HL-60 (cell line): ENCODE data around the gene TMEM198.
A peak's percentile ranks its signal among the peaks of the same experiment; 100 is the strongest.

Experiments used
- TF ChIP-seq, protein P1 (sequence below): IDR thresholded peaks from one replicate; pipeline ENCODE4 v1.5.1; 2011; ENCODE audit warnings: low read length, control low read depth, inconsistent platforms; ENCODE audit not compliant: insufficient read depth
- TF ChIP-seq, protein P2 (sequence below): IDR thresholded peaks from 2 replicates; pipeline ENCODE4 v1.6.1; 2012; ENCODE audit warnings: low read depth; ENCODE audit not compliant: insufficient replicate concordance

DNA sequence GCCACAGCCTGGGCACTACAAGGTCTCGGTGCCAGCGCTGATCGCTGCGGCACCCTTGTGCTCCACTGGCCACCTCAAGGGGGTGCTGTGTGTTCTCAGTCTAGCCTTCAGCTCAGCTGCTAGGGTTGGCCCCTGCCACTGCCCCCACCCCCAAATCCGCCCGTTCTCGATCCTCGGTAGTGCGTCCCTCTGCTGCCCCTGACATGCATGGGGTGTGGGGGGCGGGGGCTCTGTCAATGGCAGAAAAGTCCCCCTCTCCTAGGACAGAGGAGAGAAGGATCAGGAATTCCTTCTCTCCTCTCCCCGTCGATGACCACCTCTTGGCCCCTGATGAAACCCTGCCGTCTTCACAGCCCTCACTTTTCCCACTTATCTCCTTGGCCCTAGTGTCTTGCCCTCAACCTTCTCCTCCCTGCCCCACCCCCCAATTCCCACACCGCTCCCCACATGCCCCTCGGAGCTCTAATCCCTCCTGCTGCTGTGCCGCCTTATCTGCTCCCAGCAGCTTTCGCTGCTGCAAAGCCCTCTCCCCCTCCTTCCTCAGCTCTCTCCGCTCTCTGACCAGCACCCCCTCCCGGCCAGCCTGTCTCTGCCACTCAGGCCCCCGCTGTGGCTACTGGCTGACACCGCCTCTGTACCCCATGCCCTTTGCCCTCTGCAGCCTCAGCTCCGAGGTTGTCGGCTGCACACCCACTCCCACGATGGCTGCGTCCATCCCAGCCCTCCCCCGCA is 33.9 kb upstream of the TMEM198 start:
- TF ChIP-seq, protein P1, sequence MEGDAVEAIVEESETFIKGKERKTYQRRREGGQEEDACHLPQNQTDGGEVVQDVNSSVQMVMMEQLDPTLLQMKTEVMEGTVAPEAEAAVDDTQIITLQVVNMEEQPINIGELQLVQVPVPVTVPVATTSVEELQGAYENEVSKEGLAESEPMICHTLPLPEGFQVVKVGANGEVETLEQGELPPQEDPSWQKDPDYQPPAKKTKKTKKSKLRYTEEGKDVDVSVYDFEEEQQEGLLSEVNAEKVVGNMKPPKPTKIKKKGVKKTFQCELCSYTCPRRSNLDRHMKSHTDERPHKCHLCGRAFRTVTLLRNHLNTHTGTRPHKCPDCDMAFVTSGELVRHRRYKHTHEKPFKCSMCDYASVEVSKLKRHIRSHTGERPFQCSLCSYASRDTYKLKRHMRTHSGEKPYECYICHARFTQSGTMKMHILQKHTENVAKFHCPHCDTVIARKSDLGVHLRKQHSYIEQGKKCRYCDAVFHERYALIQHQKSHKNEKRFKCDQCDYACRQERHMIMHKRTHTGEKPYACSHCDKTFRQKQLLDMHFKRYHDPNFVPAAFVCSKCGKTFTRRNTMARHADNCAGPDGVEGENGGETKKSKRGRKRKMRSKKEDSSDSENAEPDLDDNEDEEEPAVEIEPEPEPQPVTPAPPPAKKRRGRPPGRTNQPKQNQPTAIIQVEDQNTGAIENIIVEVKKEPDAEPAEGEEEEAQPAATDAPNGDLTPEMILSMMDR = peak; percentile 73
- TF ChIP-seq, protein P2, sequence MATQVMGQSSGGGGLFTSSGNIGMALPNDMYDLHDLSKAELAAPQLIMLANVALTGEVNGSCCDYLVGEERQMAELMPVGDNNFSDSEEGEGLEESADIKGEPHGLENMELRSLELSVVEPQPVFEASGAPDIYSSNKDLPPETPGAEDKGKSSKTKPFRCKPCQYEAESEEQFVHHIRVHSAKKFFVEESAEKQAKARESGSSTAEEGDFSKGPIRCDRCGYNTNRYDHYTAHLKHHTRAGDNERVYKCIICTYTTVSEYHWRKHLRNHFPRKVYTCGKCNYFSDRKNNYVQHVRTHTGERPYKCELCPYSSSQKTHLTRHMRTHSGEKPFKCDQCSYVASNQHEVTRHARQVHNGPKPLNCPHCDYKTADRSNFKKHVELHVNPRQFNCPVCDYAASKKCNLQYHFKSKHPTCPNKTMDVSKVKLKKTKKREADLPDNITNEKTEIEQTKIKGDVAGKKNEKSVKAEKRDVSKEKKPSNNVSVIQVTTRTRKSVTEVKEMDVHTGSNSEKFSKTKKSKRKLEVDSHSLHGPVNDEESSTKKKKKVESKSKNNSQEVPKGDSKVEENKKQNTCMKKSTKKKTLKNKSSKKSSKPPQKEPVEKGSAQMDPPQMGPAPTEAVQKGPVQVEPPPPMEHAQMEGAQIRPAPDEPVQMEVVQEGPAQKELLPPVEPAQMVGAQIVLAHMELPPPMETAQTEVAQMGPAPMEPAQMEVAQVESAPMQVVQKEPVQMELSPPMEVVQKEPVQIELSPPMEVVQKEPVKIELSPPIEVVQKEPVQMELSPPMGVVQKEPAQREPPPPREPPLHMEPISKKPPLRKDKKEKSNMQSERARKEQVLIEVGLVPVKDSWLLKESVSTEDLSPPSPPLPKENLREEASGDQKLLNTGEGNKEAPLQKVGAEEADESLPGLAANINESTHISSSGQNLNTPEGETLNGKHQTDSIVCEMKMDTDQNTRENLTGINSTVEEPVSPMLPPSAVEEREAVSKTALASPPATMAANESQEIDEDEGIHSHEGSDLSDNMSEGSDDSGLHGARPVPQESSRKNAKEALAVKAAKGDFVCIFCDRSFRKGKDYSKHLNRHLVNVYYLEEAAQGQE = no peak
